ENCODE results near the gene SPIN3.
"Not testable (repeated sequence)": the region's sequence is repeated elsewhere in the genome, so short reads cannot be mapped to it uniquely, and the experiment has no call there.

Gene SPIN3
- 0.58 to 6.3 (median 2.9) reads per million in 18 experiments for total RNA-seq

DNA sequence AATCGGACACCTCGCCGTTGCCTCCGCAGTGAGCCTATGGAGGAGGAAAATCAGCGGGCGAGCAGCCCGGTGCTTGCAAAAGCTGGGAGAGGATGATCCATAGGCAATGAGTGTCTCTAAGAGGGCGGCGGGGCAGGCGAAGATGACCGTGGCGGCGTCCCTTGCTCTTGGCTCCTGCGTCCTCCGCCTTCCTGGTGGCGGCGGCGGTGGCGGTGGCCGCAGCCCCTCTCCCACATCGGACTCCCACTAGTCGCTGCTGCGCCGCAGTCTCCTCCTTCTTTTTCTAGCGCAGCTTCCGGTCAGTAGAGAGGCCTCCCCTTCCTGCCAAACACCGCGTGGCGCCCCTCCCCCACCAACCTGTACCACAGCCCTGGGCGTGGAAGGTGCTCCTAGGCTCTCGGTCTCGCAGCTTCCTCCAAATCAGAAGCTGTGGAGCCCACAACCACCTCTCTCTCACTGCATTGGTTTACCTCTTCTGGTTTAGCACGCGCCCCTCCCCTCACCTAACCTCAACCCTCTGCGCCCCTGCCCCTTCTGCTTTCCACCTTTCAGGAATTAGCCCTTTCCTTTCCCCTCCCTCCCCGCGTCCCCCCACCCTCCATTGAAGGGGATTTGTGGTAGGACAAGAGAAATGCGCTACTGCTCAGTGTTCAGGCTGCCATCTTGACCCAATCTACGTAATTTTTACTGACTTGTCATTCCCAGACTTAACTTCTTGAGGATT lies at the start of gene SPIN3:
Gene SPIN3 (minus strand): TSS at position 271 of the 724 bp plus-strand sequence. CDS start 594 bp downstream, outside the sequence.
- DNase-seq = peak; percentile 42 to 45

DNA sequence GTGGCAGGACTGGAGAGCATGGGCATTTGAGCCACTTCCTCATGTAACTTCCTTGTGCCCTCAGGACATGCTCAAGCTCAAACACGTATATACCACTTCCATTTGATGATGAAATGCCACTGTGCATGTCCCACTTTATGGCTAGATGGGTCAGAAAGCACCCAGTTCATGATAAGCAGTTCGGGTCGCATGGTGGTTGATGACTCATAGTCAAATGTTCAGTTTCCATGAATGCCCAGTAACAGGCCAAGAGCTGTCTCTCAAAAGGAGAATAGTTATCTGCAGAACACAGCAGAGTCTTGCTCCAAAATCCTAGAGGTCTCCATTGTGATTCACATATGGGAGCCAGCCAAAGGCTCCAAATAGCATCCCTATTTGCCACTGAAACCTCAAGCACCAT lies 48.9 kb upstream of the SPIN3 start:
- no peak for DNase-seq

DNA sequence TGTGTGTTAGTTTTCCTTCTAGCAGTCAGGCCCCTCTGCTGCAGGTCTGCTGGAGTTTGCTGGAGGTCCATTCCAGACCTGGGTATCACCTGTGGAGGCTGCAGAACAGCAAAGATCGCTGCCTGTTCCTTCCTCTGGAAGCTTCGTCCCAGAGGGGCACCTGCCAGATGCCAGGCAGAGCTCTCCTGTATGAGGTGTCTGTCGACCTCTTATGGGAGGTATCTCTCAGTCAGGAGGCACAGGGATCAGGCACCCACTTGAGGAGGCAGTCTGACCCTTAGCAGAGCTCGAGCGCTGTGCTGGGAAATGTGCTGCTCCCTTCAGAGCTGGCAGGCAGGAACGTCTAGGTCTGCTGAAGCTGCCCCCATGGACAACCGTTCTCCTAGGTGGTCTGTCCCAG lies 41.9 kb upstream of the SPIN3 start:
- DNase-seq = not testable (repeated sequence)

DNA sequence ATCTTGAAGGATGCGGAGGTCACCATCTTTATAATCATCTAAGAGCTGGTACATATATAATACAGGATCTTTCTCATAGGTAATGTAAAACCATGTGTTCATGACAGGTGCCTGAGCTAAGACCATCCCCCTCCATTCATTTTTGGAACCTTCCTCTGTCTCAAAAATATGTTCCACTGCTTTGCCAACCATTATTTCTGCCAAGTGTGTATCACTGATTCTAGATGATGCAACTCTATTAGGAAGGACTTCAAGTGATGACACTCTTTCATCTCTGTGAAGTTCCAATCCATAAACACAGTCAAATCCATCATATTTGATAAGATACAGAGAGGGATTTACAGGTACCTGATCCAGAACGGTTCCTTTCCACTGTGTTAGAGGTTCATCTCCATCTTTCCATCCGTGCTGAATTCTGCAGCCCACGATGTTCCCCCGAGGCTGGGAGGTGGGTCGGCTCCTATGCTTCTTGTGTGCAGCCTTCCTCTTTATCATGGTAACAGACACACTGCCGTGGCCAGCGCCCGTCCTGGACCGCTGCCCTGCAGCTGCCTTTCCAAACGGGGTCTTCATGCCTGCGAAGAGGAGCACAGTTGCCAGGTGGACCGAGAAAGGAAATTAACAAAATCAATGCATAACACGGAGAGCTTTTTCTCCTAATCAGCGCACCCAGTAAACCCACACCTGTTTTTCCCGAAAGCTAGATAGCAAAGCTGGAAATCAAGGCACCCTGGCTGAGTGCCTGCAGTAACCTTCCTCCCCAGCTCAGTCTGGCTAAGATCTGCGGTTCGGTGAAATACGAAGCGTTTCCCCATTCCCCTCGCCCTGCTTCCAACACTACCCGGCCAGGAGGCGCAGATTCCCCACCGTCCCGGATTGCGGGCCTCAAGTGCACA lies 718 bp downstream of the SPIN3 start:
- DNase-seq = peak in 1 of 2 donors; percentile 9

- DNase-seq = no peak
Measured at GRCh38 chrX:56987741-56988140, 7.6 kb downstream of the SPIN3 start.

- no peak for DNase-seq
Measured at GRCh38 chrX:56986138-56986537, 9.2 kb downstream of the SPIN3 start.

DNA sequence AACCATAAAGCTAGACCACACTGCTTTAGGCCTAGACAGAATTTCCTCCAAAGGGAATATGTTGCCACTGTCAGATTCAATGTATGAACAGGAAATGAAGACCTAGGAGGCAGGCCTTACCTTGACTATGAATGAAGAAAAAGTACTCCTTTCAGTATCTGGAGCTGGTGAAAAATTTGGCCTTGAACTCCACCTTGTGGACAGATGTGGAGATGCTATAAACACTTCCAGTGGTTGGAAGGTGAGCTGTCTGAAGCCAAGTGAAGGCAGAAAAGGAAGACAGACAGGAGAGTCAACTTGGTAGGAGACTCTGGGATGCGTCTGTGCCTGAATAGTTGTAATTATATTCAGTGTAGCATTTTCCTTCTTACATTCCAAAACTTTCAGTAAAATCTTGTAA lies 17.2 kb downstream of the SPIN3 start:
- peak; percentile 24 to 31 for DNase-seq

- DNase-seq = no peak
Measured at GRCh38 chrX:56975611-56976010, 19.7 kb downstream of the SPIN3 start.

GRCh38 chrX:56974408-56974807 lies 20.9 kb downstream of the SPIN3 start:
- no peak for DNase-seq

GRCh38 chrX:56969559-56969958 lies 25.8 kb downstream of the SPIN3 start:
- no peak for DNase-seq

- no peak for DNase-seq
Measured at GRCh38 chrX:56968980-56969379, 26.4 kb downstream of the SPIN3 start.

GRCh38 chrX:56963377-56963776 lies 32.0 kb downstream of the SPIN3 start:
- DNase-seq = no peak

DNA sequence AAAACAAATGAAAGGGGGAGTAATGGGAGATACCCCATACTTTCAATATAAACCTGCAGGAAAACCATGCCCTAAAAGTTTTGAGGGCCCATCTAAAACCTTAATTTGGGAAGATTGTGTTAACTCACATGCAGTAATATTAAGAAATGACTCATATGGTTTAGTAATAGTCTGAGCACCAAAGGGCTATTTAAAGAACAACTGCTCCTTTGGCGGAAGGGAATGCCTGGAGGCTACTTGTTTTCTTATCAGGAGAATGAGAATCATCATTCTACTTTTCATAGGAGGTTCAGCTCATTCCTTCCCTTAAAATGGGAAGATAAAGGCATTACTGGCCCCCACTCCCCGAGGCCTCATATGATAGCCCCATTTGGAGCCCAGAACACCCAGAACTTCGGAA lies 47.6 kb downstream of the SPIN3 start:
- no peak for DNase-seq

GRCh38 chrX:56946201-56946600 lies 49.1 kb downstream of the SPIN3 start:
- not testable (repeated sequence) for DNase-seq

DNA sequence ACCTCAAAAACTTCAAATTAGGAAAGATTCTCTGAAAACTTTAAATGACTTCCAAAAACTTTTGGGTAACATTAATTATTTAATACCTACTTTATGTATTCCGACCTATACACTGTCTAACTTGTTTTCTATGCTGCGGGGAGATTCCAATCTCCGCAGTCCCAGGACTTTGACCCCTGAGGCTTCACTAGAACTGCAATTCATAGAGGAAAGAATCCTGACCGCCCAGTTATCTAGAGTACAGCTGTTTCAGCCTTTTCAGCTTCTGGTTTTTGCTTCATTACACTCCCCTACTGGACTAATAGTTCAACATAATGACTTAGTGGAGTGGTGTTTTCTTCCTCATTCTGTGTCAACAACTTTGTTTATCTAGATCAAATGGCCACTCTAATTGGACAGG lies 50.1 kb downstream of the SPIN3 start:
- not testable (repeated sequence) for DNase-seq

GRCh38 chrX:56943264-56943663 lies 52.1 kb downstream of the SPIN3 start:
- no peak for DNase-seq
